Measurements from ENCODE around the gene CCSAP. TPM values are rescaled to one million over a fixed set of nuclear protein-coding genes. Genes with fewer than 3 reads are reported as not detected.

The CCSAP gene
- total RNA-seq, 2 donors from 2014 or later, result 9.3 to 10.9 TPM

GRCh38 chr1:229271448-229272159 is 71.2 kb downstream of the CCSAP start:
- WGBS, 2 experiments (ENCODE audit: insufficient coverage in 1 of 2, insufficient read length in 1 of 2), result 2 to 10% methylated on average over 8 to 31 of the region's 32 CpGs
- peaks cover 13% of the 10 kb centered on the region for H3K36me3 Mint-ChIP-seq (ENCODE audit: low read depth)
- H3K4me3 Mint-ChIP-seq, result peak overlapping the region; percentile 80
- no peak for DNase-seq
- no peaks in the 10 kb centered on the region for H3K27me3 Mint-ChIP-seq (ENCODE audit: insufficient read depth)
- peak overlapping the region; percentile 82 for H3K27ac Mint-ChIP-seq
- Histone ChIP-seq H3K4me3 (ENCODE audit: low read length) (peak overlapping the region; percentile 92), H3K27me3 (ENCODE audit: control insufficient read depth, insufficient read depth, low read length, poor library complexity, severe bottlenecking) (no peaks in the 10 kb centered on the region), H3K9ac (ENCODE audit: extremely low read depth, low read length, poor library complexity, severe bottlenecking) (peak overlapping the region; percentile 51), H3K9me3 (ENCODE audit: control insufficient read depth, low read length) (peaks cover 4% of the 10 kb centered on the region), H3K36me3 (ENCODE audit: control insufficient read depth, insufficient read depth, low read length) (no peaks in the 10 kb centered on the region), H3K4me1 (ENCODE audit: control insufficient read depth, insufficient read depth, low read length) (no peaks in the 10 kb centered on the region), H3K27ac (ENCODE audit: low read depth, low read length) (no peak overlapping the region)
- H3K4me1 Mint-ChIP-seq, result peaks cover 19% of the 10 kb centered on the region
- no peak for TF ChIP-seq CTCF (conservative IDR thresholded peaks at IDR 0.05)
- H3K9me3 Mint-ChIP-seq, result peaks cover 6% of the 10 kb centered on the region

Other genes starting within 250 kb of the CCSAP start
- 10 to 100 TPM; 46.2 to 48.9 TPM for gene RAB4A, start 71.9 kb downstream of the CCSAP start, total RNA-seq
- 10 to 100 TPM in 1 of 2 donors, 1 to 10 TPM in 1; 8.2 to 17.3 TPM for gene ACTA1, start 91.0 kb upstream of the CCSAP start, total RNA-seq
- gene NUP133, start 165.3 kb upstream of the CCSAP start, total RNA-seq, result 10 to 100 TPM; 67.8 to 68.4 TPM
- gene ABCB10, start 215.7 kb upstream of the CCSAP start, total RNA-seq, result 10 to 100 TPM; 14.6 to 18.1 TPM

All from endodermal cell (in vitro differentiated cells).